NB4 (cell line): ENCODE data around the gene YEATS4.

ENCODE experiments used
- CTCF ChIP-seq: IDR thresholded peaks from one replicate; pipeline ENCODE4 v1.5.1; 2012; ENCODE audit warnings: low read depth, low read length
- POLR2A ChIP-seq: IDR thresholded peaks from 2 replicates; pipeline ENCODE4 v1.6.1; 2011; ENCODE audit warnings: mild to moderate bottlenecking; ENCODE audit not compliant: insufficient read length; ENCODE audit errors: extremely low read depth

DNA sequence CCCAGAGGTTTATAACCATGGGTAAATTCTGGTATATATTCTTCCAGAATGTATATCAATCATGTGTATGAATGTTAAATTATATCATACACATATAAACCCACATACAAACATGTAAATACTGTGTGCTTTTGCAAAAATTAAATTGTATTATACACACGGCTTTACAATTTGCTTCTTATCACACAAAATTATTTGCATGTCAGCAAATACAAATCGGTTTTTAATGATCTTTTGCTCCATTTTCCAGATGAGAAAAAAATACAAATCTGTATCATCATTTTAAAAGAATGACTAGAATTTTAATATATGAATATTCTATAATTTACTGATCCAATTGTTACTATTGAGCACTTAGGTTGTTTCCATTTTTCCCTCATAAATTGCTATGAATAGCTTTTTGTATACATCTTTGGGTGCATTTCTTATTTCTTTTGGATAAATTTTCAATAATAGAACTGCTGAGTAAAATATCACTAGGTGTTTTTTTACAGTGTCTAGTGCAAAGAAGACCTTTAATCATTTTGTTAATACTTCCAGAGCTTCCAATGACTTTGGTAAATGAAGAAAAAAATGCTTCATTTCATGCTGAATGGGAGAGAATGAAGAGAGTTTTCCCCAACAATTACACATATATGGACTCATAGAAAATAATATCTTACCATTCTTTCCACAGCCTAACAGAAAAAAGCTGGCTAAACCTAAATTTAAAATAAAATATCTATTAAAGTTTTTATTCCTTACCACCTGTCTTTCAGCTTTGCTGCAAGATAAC lies 7.9 kb upstream of the YEATS4 start:
- no peak for TF ChIP-seq CTCF
- no peak for TF ChIP-seq POLR2A
